ENCODE measurements around the gene PPIL1. TPM values are rescaled to one million over a fixed set of nuclear protein-coding genes. Genes with fewer than 3 reads are reported as not detected.

The PPIL1 gene
- total RNA-seq: 24.0 TPM

DNA sequence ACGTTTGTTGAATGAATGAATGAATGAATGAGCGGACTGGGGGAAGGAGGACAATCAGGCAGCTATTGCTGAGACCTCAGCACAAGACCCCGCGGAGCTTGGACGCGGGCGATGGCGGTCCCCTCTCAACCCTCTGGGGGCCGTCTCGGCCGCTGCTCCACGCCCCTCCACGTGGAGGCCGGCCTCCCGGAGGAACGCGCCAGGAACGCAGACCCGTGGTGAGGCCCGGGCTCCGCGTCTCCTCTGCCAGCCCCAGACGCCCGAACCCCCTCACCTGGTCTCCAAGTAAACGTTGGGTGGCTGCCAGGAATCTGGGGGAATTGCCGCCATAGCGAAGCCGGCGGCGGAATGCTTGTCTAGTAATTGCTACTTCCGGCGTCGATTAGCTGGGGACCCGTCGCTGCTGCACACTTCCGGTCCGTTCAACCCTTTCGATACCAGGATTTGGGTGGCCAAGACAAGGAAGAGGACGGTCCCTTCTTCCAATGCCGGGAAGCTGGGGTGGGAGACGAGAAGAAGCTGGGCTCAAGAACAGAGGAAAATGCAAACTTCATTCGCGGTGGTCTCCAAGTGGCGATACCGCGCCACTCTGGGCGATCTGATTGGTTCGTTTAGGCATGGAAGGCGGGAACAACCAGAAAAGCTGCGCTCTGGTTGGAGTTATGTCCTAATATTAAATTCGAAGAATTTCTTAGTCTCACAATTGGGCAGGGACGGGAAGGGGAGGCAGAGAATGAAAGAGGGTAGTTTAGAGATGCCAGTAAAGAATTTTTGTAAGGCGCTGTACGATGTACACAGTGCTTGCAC is at the start of gene PPIL1:
PPIL1 (minus strand) TSS at position 361 of the 807 bp plus-strand sequence; CDS start at position 330, 31 bp downstream.
- Histone ChIP-seq H3K36me3 (ENCODE audit: control insufficient read depth in 3 of 3, insufficient read depth in 3 of 3, low read length in 3 of 3) (peaks cover 0 to 11% (median 10%) of the 10 kb centered on the region in 3 donors), H3K27me3 (ENCODE audit: control insufficient read depth in 3 of 3, insufficient read depth in 3 of 3, low read length in 3 of 3) (peaks cover 0 to 3% (median 0%) of the 10 kb centered on the region in 3 donors), H3K4me3 (ENCODE audit: low read length in 3 of 3) (peak within 1 kb of the TSS; percentile 99 to 100 (median 100)), H3K9ac (ENCODE audit: low read depth in 1 of 3, low read length in 3 of 3) (peak within 1 kb of the TSS; percentile 96 to 99 (median 97)), H3K4me1 (ENCODE audit: control insufficient read depth in 3 of 3, insufficient read depth in 3 of 3, low read length in 3 of 3) (peaks cover 3 to 18% (median 10%) of the 10 kb centered on the region in 3 donors), H3K9me3 (ENCODE audit: control insufficient read depth in 3 of 3, low read length in 3 of 3) (no peaks in the 10 kb centered on the region), H3K27ac (ENCODE audit: low read depth, low read length) (peak within 1 kb of the TSS; percentile 88)

- H3K36me3 ChIP-seq (ENCODE audit: control insufficient read depth in 3 of 3, insufficient read depth in 3 of 3, low read length in 3 of 3): peaks cover 20 to 42% (median 36%) of the 10 kb centered on the region in 3 donors
- H3K9me3 ChIP-seq (ENCODE audit: control insufficient read depth in 3 of 3, low read length in 3 of 3): no peaks in the 10 kb centered on the region
- H3K9ac ChIP-seq (ENCODE audit: low read depth in 1 of 3, low read length in 3 of 3): no peak overlapping the region
- no peak overlapping the region for H3K27ac ChIP-seq (ENCODE audit: low read depth, low read length)
- H3K27me3 ChIP-seq (ENCODE audit: control insufficient read depth in 3 of 3, insufficient read depth in 3 of 3, low read length in 3 of 3): no peaks in the 10 kb centered on the region
- H3K4me3 ChIP-seq (ENCODE audit: low read length in 3 of 3): no peak overlapping the region
- peaks cover 36 to 39% (median 36%) of the 10 kb centered on the region in 3 donors for H3K4me1 ChIP-seq (ENCODE audit: control insufficient read depth in 3 of 3, insufficient read depth in 3 of 3, low read length in 3 of 3)
Measured at GRCh38 chr6:36924131-36924530, 49.5 kb upstream of the PPIL1 start.

- no peaks in the 10 kb centered on the region for H3K9me3 ChIP-seq (ENCODE audit: control insufficient read depth in 3 of 3, low read length in 3 of 3)
- H3K36me3 ChIP-seq (ENCODE audit: control insufficient read depth in 3 of 3, insufficient read depth in 3 of 3, low read length in 3 of 3): peaks cover 24 to 58% (median 55%) of the 10 kb centered on the region in 3 donors
- peaks cover 19 to 26% (median 25%) of the 10 kb centered on the region in 3 donors for H3K4me1 ChIP-seq (ENCODE audit: control insufficient read depth in 3 of 3, insufficient read depth in 3 of 3, low read length in 3 of 3)
- H3K4me3 ChIP-seq (ENCODE audit: low read length in 3 of 3): no peak overlapping the region
- H3K9ac ChIP-seq (ENCODE audit: low read depth in 1 of 3, low read length in 3 of 3): no peak overlapping the region
- peak overlapping the region; percentile 50 for H3K27ac ChIP-seq (ENCODE audit: low read depth, low read length)
- H3K27me3 ChIP-seq (ENCODE audit: control insufficient read depth in 3 of 3, insufficient read depth in 3 of 3, low read length in 3 of 3): no peaks in the 10 kb centered on the region
Measured at GRCh38 chr6:36920546-36920945, 45.9 kb upstream of the PPIL1 start.

DNA sequence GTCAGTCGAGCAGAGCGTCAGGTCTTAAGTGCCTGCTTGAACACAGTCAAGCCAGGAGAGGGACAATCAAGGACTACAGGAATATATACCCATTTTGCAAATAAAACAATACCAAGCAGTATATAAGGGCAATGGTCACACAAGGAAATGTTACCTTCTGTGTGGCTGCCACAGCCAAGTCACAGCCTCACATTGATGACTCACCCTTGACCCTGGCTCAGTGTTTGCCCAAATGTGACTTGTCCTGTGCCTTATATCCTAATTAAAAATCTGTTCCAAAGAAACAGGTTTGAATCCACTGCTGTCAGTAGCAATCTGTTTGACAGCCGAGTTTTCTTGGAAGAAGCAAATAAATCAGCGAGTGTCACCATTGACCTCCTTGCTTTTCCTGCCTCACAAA is 45.4 kb upstream of the PPIL1 start:
- no peaks in the 10 kb centered on the region for H3K27me3 ChIP-seq (ENCODE audit: control insufficient read depth in 3 of 3, insufficient read depth in 3 of 3, low read length in 3 of 3)
- H3K9me3 ChIP-seq (ENCODE audit: control insufficient read depth in 3 of 3, low read length in 3 of 3): no peaks in the 10 kb centered on the region
- H3K4me1 ChIP-seq (ENCODE audit: control insufficient read depth in 3 of 3, insufficient read depth in 3 of 3, low read length in 3 of 3): peaks cover 19 to 26% (median 25%) of the 10 kb centered on the region in 3 donors
- no peak overlapping the region for H3K9ac ChIP-seq (ENCODE audit: low read depth in 1 of 3, low read length in 3 of 3)
- no peak overlapping the region for H3K4me3 ChIP-seq (ENCODE audit: low read length in 3 of 3)
- peak overlapping the region; percentile 42 for H3K27ac ChIP-seq (ENCODE audit: low read depth, low read length)
- peaks cover 24 to 61% (median 55%) of the 10 kb centered on the region in 3 donors for H3K36me3 ChIP-seq (ENCODE audit: control insufficient read depth in 3 of 3, insufficient read depth in 3 of 3, low read length in 3 of 3)

DNA sequence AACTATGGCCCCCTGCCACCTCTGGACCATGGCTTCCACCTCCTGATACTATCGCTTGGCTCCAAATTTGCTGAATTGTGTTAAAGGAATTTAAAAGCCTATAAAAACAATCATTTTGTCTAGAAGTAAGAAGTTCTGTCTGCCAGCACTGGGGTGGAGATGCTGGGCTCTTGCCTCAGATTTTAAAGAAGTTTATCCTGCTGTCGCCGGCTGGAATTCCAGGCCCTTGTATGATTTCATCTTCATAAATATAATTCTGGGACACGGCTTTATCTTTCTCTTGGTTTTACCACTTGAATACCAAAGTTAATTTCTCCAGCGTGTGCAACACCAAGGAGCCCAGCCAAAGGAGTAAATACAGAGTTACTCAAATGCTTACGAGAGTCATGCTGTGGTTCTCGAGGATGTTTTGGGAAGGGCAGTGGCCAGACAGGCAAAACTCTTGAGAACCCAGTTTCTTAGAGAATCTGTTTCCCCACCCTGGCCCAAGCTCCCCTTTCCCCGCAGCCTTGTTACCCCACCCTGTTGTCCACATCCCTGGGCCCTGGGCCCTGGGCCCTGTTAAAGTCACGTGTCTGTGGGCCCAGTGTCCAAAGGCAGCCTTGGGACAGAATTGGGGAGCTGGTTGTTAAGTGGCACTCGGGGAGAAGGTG is 43.1 kb upstream of the PPIL1 start:
- peak overlapping the region; percentile 68 for H3K27ac ChIP-seq (ENCODE audit: low read depth, low read length)

GRCh38 chr6:36916126-36916525 is 41.5 kb upstream of the PPIL1 start:
- peaks cover 17 to 53% (median 52%) of the 10 kb centered on the region in 3 donors for H3K36me3 ChIP-seq (ENCODE audit: control insufficient read depth in 3 of 3, insufficient read depth in 3 of 3, low read length in 3 of 3)
- no peaks in the 10 kb centered on the region for H3K9me3 ChIP-seq (ENCODE audit: control insufficient read depth in 3 of 3, low read length in 3 of 3)
- peaks cover 23 to 25% (median 23%) of the 10 kb centered on the region in 3 donors for H3K4me1 ChIP-seq (ENCODE audit: control insufficient read depth in 3 of 3, insufficient read depth in 3 of 3, low read length in 3 of 3)
- H3K4me3 ChIP-seq (ENCODE audit: low read length in 3 of 3): no peak overlapping the region
- H3K27me3 ChIP-seq (ENCODE audit: control insufficient read depth in 3 of 3, insufficient read depth in 3 of 3, low read length in 3 of 3): no peaks in the 10 kb centered on the region
- no peak overlapping the region for H3K27ac ChIP-seq (ENCODE audit: low read depth, low read length)
- peak overlapping the region in 1 of 3 donors; percentile 5 for H3K9ac ChIP-seq (ENCODE audit: low read depth in 1 of 3, low read length in 3 of 3)

More for the DNA sequence above, 43.1 kb upstream of the PPIL1 start:
- Histone ChIP-seq H3K27me3 (ENCODE audit: control insufficient read depth in 3 of 3, insufficient read depth in 3 of 3, low read length in 3 of 3) (no peaks in the 10 kb centered on the region), H3K9ac (ENCODE audit: low read depth in 1 of 3, low read length in 3 of 3) (no peak overlapping the region), H3K4me3 (ENCODE audit: low read length in 3 of 3) (no peak overlapping the region), H3K9me3 (ENCODE audit: control insufficient read depth in 3 of 3, low read length in 3 of 3) (no peaks in the 10 kb centered on the region), H3K36me3 (ENCODE audit: control insufficient read depth in 3 of 3, insufficient read depth in 3 of 3, low read length in 3 of 3) (peaks cover 15 to 53% (median 46%) of the 10 kb centered on the region in 3 donors), H3K4me1 (ENCODE audit: control insufficient read depth in 3 of 3, insufficient read depth in 3 of 3, low read length in 3 of 3) (peaks cover 23 to 26% (median 23%) of the 10 kb centered on the region in 3 donors)

- Histone ChIP-seq H3K9ac (ENCODE audit: low read depth in 1 of 3, low read length in 3 of 3) (no peak overlapping the region), H3K36me3 (ENCODE audit: control insufficient read depth in 3 of 3, insufficient read depth in 3 of 3, low read length in 3 of 3) (peaks cover 17 to 51% (median 47%) of the 10 kb centered on the region in 3 donors), H3K4me1 (ENCODE audit: control insufficient read depth in 3 of 3, insufficient read depth in 3 of 3, low read length in 3 of 3) (peaks cover 22 to 23% (median 23%) of the 10 kb centered on the region in 3 donors), H3K4me3 (ENCODE audit: low read length in 3 of 3) (no peak overlapping the region), H3K9me3 (ENCODE audit: control insufficient read depth in 3 of 3, low read length in 3 of 3) (no peaks in the 10 kb centered on the region), H3K27ac (ENCODE audit: low read depth, low read length) (no peak overlapping the region), H3K27me3 (ENCODE audit: control insufficient read depth in 3 of 3, insufficient read depth in 3 of 3, low read length in 3 of 3) (no peaks in the 10 kb centered on the region)
Measured at GRCh38 chr6:36915599-36915998, 41.0 kb upstream of the PPIL1 start.

GRCh38 chr6:36914227-36914794 is 39.7 kb upstream of the PPIL1 start:
- Histone ChIP-seq H3K9ac (ENCODE audit: low read depth in 1 of 3, low read length in 3 of 3) (no peak overlapping the region), H3K27me3 (ENCODE audit: control insufficient read depth in 3 of 3, insufficient read depth in 3 of 3, low read length in 3 of 3) (no peaks in the 10 kb centered on the region), H3K4me1 (ENCODE audit: control insufficient read depth in 3 of 3, insufficient read depth in 3 of 3, low read length in 3 of 3) (peaks cover 14 to 18% (median 15%) of the 10 kb centered on the region in 3 donors), H3K4me3 (ENCODE audit: low read length in 3 of 3) (no peak overlapping the region), H3K36me3 (ENCODE audit: control insufficient read depth in 3 of 3, insufficient read depth in 3 of 3, low read length in 3 of 3) (peaks cover 11 to 46% (median 39%) of the 10 kb centered on the region in 3 donors), H3K9me3 (ENCODE audit: control insufficient read depth in 3 of 3, low read length in 3 of 3) (no peaks in the 10 kb centered on the region), H3K27ac (ENCODE audit: low read depth, low read length) (no peak overlapping the region)

DNA sequence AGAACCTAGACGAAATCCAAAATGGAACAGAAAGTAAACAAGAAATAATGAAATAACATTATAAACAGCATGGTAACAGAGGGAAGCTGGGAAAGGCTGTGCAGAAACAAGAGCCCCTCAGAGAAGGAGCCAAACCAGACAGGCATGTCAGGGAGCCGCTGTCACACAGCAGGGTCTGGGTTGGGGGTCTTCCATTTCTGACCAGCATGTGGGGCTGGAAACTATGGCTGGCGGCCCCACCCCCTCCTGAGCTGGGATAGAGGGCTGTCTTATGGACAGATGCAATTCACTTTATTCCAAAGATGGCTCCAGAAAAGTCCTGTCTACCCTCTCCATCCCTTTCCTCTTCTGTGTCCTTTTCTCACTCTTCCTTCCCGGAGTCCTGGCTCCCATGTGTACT is 38.5 kb upstream of the PPIL1 start:
- no peak overlapping the region for H3K4me3 ChIP-seq (ENCODE audit: low read length in 3 of 3)
- H3K27me3 ChIP-seq (ENCODE audit: control insufficient read depth in 3 of 3, insufficient read depth in 3 of 3, low read length in 3 of 3): no peaks in the 10 kb centered on the region
- H3K27ac ChIP-seq (ENCODE audit: low read depth, low read length): no peak overlapping the region
- H3K36me3 ChIP-seq (ENCODE audit: control insufficient read depth in 3 of 3, insufficient read depth in 3 of 3, low read length in 3 of 3): peaks cover 11 to 46% (median 38%) of the 10 kb centered on the region in 3 donors
- H3K9me3 ChIP-seq (ENCODE audit: control insufficient read depth in 3 of 3, low read length in 3 of 3): no peaks in the 10 kb centered on the region
- H3K4me1 ChIP-seq (ENCODE audit: control insufficient read depth in 3 of 3, insufficient read depth in 3 of 3, low read length in 3 of 3): peaks cover 5 to 7% (median 6%) of the 10 kb centered on the region in 3 donors
- H3K9ac ChIP-seq (ENCODE audit: low read depth in 1 of 3, low read length in 3 of 3): no peak overlapping the region
